Fibroblast of lung (primary cell): Measurements from ENCODE around the gene STX17. TPM values are rescaled to one million over a fixed set of nuclear protein-coding genes. Genes with fewer than 3 reads are reported as not detected.

Experiments
- DNase-seq, 2 donors: peaks; one replicate each; pipeline versions ENCODE4 v3.0.0 to v3.0.0-alpha.2; 2010; ENCODE audit warnings: low read depth in 2 of 2
- H2AFZ ChIP-seq: 2 replicates; pipeline ENCODE4 v1.5.1; 2012; ENCODE audit warnings: low read length, control low read depth, inconsistent platforms
- H3K27ac ChIP-seq: 2 replicates; pipeline ENCODE4 v1.5.1; 2011; ENCODE audit warnings: low read length, control low read depth; ENCODE audit not compliant: insufficient read depth
- H3K27me3 ChIP-seq: 2 replicates; pipeline ENCODE4 v1.5.1; 2011; ENCODE audit warnings: mild to moderate bottlenecking, low read length; ENCODE audit not compliant: control insufficient read depth, insufficient read depth
- H3K36me3 ChIP-seq: 2 replicates; pipeline ENCODE4 v1.5.1; 2011; ENCODE audit warnings: low read length; ENCODE audit not compliant: control insufficient read depth, insufficient read depth
- H3K4me1 ChIP-seq: 2 replicates; pipeline ENCODE4 v1.5.1; 2011; ENCODE audit warnings: low read length; ENCODE audit not compliant: control insufficient read depth, insufficient read depth; ENCODE audit errors: extremely low read depth
- H3K4me2 ChIP-seq: 2 replicates; pipeline ENCODE4 v1.5.1; 2011; ENCODE audit warnings: low read length, control low read depth; ENCODE audit not compliant: insufficient read depth; ENCODE audit errors: extremely low read depth
- H3K4me3 ChIP-seq, 4 experiments: fragments of 200-600 bp in 1 of 4; sonication (generic) in 1 of 4; replicated peaks in 1 of 4; 2 replicates each; pipeline ENCODE4 v1.5.1; 2011 to 2016; ENCODE audit warnings: low read length in 4 of 4, low read depth in 3 of 4, mild to moderate bottlenecking in 3 of 4, control low read depth in 2 of 4, inconsistent platforms in 1 of 4, mixed read lengths in 1 of 4; ENCODE audit not compliant: insufficient read depth in 1 of 4; ENCODE audit errors: control extremely low read depth in 1 of 4
- H3K79me2 ChIP-seq: 2 replicates; pipeline ENCODE4 v1.5.1; 2012; ENCODE audit warnings: mild to moderate bottlenecking, low read length, inconsistent platforms; ENCODE audit not compliant: control insufficient read depth, insufficient read depth
- H3K9ac ChIP-seq: 2 replicates; pipeline ENCODE4 v1.5.1; 2011; ENCODE audit warnings: mild to moderate bottlenecking, low read length, control low read depth; ENCODE audit not compliant: insufficient read depth
- H3K9me3 ChIP-seq: 2 replicates; pipeline ENCODE4 v1.5.1; 2012; ENCODE audit warnings: low read depth, low read length; ENCODE audit not compliant: control insufficient read depth, insufficient read depth
- H4K20me1 ChIP-seq: 2 replicates; pipeline ENCODE4 v1.5.1; 2011; ENCODE audit warnings: low read length; ENCODE audit not compliant: control insufficient read depth, insufficient read depth; ENCODE audit errors: extremely low read depth
- CTCF ChIP-seq, 2 donors: IDR thresholded peaks in 1 of 2; conservative IDR thresholded peaks in 1 of 2; 1 replicate in 1 of 2; 2 replicates in 1 of 2; pipeline ENCODE4 v1.5.1; 2011 to 2012; ENCODE audit warnings: low read length in 2 of 2, control low read depth in 1 of 2, inconsistent platforms in 1 of 2, low read depth in 1 of 2, mild to moderate bottlenecking in 1 of 2
- EZH2 ChIP-seq: IDR thresholded peaks from 2 replicates; pipeline ENCODE4 v1.5.1; 2012; ENCODE audit warnings: low read length, control low read depth, mild to moderate bottlenecking; ENCODE audit errors: missing control alignments
- polyA plus RNA-seq, 2 donors: library from polyadenylated mRNA; depleted of rRNA in 1 of 2; stranded (reverse) in 1 of 2; unstranded in 1 of 2; fragments of >200 nt; gene quantifications; 2 replicates each; pipeline ENCODE4 v1.2.1, GENCODE V29; 2011 to 2012; ENCODE audit warnings: missing spikeins in 1 of 2
- total RNA-seq: library from RNA; depleted of rRNA; stranded (reverse); fragments of >200 nt; gene quantifications from 2 replicates; pipeline ENCODE4 v1.2.1, GENCODE V29; 2014

STX17 gene
- total and polyA plus RNA-seq, 2 donors (not counting 1 experiment from before 2014, with no cell fraction given): 18.8 to 27.9 TPM

DNA sequence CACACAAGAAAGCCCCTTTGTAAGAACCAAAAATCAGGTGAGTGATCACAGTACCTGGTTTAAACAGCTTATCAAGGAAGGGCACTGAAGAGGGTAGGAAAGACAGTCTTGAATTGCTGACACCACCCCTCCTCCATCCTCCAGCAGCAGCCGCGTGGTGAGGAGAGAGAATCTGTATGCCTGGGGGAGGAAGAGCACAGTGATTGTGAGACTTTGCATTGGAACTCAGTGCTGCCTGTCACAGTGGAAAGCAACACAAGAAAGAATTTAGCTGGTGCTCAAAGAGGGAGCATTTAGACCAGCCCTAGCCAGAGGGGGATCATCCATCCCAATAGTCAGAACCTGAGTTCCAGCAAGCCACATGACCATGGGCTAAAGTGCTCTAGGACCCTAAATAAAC lies 11.6 kb upstream of the STX17 start:
- TF ChIP-seq EZH2: no peak
- no peak for TF ChIP-seq CTCF (conservative IDR thresholded peaks at IDR 0.05 in 1 of 2, IDR thresholded peaks at IDR 0.05 in 1 of 2; ENCODE audit: low read depth in 1 of 2, low read length in 2 of 2)
- H3K27ac ChIP-seq: no peak overlapping the region
- no peaks in the 10 kb centered on the region for H3K36me3 ChIP-seq
- no peak overlapping the region for H3K4me2 ChIP-seq
- H3K9me3 ChIP-seq: no peaks in the 10 kb centered on the region
- H3K27me3 ChIP-seq: peaks cover 5% of the 10 kb centered on the region
- no peaks in the 10 kb centered on the region for H4K20me1 ChIP-seq
- H2AFZ ChIP-seq: no peak overlapping the region
- H3K4me3 ChIP-seq: no peak overlapping the region
- no peaks in the 10 kb centered on the region for H3K4me1 ChIP-seq
- DNase-seq: no peak
- H3K79me2 ChIP-seq: no peaks in the 10 kb centered on the region
- no peak overlapping the region for H3K9ac ChIP-seq

GRCh38 chr9:99895510-99895909 lies 10.9 kb upstream of the STX17 start:
- Histone ChIP-seq H3K79me2 (no peaks in the 10 kb centered on the region), H3K27me3 (peaks cover 5% of the 10 kb centered on the region), H4K20me1 (no peaks in the 10 kb centered on the region), H2AFZ (no peak overlapping the region), H3K9me3 (no peaks in the 10 kb centered on the region), H3K4me2 (no peak overlapping the region), H3K27ac (no peak overlapping the region), H3K9ac (no peak overlapping the region), H3K4me1 (no peaks in the 10 kb centered on the region), H3K4me3 (no peak overlapping the region), H3K36me3 (no peaks in the 10 kb centered on the region)
- no peak for DNase-seq
- TF ChIP-seq CTCF (conservative IDR thresholded peaks at IDR 0.05 in 1 of 2, IDR thresholded peaks at IDR 0.05 in 1 of 2; ENCODE audit: low read depth in 1 of 2, low read length in 2 of 2) (no peak), EZH2 (no peak)

DNA sequence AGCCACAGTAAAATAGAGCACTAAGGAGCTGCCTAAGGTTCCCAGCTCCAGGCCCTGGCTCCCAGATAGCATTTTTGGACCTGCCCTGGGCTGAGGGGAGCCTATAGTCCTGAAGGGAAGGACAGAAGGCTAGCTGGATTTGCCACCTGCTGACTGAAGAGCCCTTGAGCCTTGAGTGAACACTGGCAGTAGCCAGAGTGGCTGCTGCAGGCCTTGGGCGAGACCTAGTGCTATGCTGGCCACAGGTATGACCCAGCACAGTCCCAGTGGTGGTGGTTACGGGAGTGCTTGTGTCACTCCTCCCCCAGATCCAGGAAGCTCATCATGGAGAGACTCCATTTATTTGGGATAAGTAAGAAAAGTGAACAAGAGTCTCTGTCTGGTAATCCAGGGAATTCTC lies 10.3 kb upstream of the STX17 start:
- Histone ChIP-seq H3K27ac (no peak overlapping the region), H4K20me1 (no peaks in the 10 kb centered on the region), H3K79me2 (no peaks in the 10 kb centered on the region), H3K36me3 (no peaks in the 10 kb centered on the region), H3K9me3 (no peaks in the 10 kb centered on the region), H3K4me2 (no peak overlapping the region), H3K4me3 (no peak overlapping the region), H3K4me1 (no peaks in the 10 kb centered on the region), H2AFZ (no peak overlapping the region), H3K27me3 (peaks cover 5% of the 10 kb centered on the region), H3K9ac (no peak overlapping the region)
- no peak for TF ChIP-seq EZH2
- no peak for TF ChIP-seq CTCF (conservative IDR thresholded peaks at IDR 0.05 in 1 of 2, IDR thresholded peaks at IDR 0.05 in 1 of 2; ENCODE audit: low read depth in 1 of 2, low read length in 2 of 2)
- no peak for DNase-seq
